ENCODE results near the gene ADAMTS20.

The ADAMTS20 gene

DNA sequence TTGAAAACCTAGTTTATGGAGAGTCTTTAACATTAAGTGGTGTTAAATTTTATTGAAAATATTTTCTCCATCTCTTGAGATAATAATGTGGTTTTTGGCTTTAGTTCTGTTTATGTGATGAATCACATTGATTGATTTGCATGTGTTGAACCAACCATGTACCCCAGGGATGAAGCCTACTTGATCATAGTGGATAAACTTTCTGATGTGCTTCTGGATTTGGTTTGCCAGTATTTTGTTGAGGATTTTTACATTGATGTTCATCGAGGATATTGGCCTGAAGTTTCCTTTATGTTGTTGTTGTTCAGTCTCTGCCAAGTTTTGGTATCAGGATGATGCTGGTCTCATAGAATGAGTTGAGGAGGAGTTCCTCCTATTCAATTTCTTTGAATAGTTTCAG is 222.6 kb downstream of the ADAMTS20 start:
- H3K27me3 ChIP-seq (ENCODE audit: control insufficient read depth in 1 of 2, insufficient read depth in 2 of 2, low read length in 2 of 2) = no peaks in the 10 kb centered on the region

GRCh38 chr12:43325786-43326185 is 226.2 kb downstream of the ADAMTS20 start:
- Histone ChIP-seq H3K4me1 (ENCODE audit: control insufficient read depth in 1 of 2, insufficient read depth in 2 of 2, low read length in 2 of 2) (no peaks in the 10 kb centered on the region), H3K36me3 (ENCODE audit: control insufficient read depth in 1 of 2, insufficient read depth in 2 of 2, low read length in 2 of 2) (no peaks in the 10 kb centered on the region), H3K27me3 (ENCODE audit: control insufficient read depth in 1 of 2, insufficient read depth in 2 of 2, low read length in 2 of 2) (no peaks in the 10 kb centered on the region), H3K9me3 (ENCODE audit: control insufficient read depth in 1 of 2, low read length in 2 of 2) (no peaks in the 10 kb centered on the region), H3K9ac (ENCODE audit: low read depth in 1 of 2, low read length in 2 of 2) (no peak overlapping the region), H3K27ac (ENCODE audit: low read depth, low read length) (no peak overlapping the region), H3K4me3 (ENCODE audit: low read depth in 1 of 2, low read length in 2 of 2) (no peak overlapping the region)

More for the DNA sequence above, 222.6 kb downstream of the ADAMTS20 start:
- H3K36me3 ChIP-seq (ENCODE audit: control insufficient read depth in 1 of 2, insufficient read depth in 2 of 2, low read length in 2 of 2) = no peaks in the 10 kb centered on the region
- H3K27ac ChIP-seq (ENCODE audit: low read depth, low read length) = no peak overlapping the region
- H3K4me1 ChIP-seq (ENCODE audit: control insufficient read depth in 1 of 2, insufficient read depth in 2 of 2, low read length in 2 of 2) = peaks cover 0 to 5% of the 10 kb centered on the region in 2 donors
- no peaks in the 10 kb centered on the region for H3K9me3 ChIP-seq (ENCODE audit: control insufficient read depth in 1 of 2, low read length in 2 of 2)
- H3K4me3 ChIP-seq (ENCODE audit: low read depth in 1 of 2, low read length in 2 of 2) = no peak overlapping the region
- no peak overlapping the region for H3K9ac ChIP-seq (ENCODE audit: low read depth in 1 of 2, low read length in 2 of 2)

GRCh38 chr12:43320281-43320680 is 231.7 kb downstream of the ADAMTS20 start:
- Histone ChIP-seq H3K9ac (ENCODE audit: low read depth in 1 of 2, low read length in 2 of 2) (no peak overlapping the region), H3K4me3 (ENCODE audit: low read depth in 1 of 2, low read length in 2 of 2) (no peak overlapping the region), H3K9me3 (ENCODE audit: control insufficient read depth in 1 of 2, low read length in 2 of 2) (no peaks in the 10 kb centered on the region), H3K36me3 (ENCODE audit: control insufficient read depth in 1 of 2, insufficient read depth in 2 of 2, low read length in 2 of 2) (no peaks in the 10 kb centered on the region), H3K27me3 (ENCODE audit: control insufficient read depth in 1 of 2, insufficient read depth in 2 of 2, low read length in 2 of 2) (no peaks in the 10 kb centered on the region), H3K27ac (ENCODE audit: low read depth, low read length) (no peak overlapping the region), H3K4me1 (ENCODE audit: control insufficient read depth in 1 of 2, insufficient read depth in 2 of 2, low read length in 2 of 2) (no peaks in the 10 kb centered on the region)

GRCh38 chr12:43318021-43318420 is 234.0 kb downstream of the ADAMTS20 start:
- Histone ChIP-seq H3K27me3 (ENCODE audit: control insufficient read depth in 1 of 2, insufficient read depth in 2 of 2, low read length in 2 of 2) (no peaks in the 10 kb centered on the region), H3K4me1 (ENCODE audit: control insufficient read depth in 1 of 2, insufficient read depth in 2 of 2, low read length in 2 of 2) (no peaks in the 10 kb centered on the region), H3K27ac (ENCODE audit: low read depth, low read length) (no peak overlapping the region), H3K9me3 (ENCODE audit: control insufficient read depth in 1 of 2, low read length in 2 of 2) (no peaks in the 10 kb centered on the region), H3K9ac (ENCODE audit: low read depth in 1 of 2, low read length in 2 of 2) (no peak overlapping the region), H3K4me3 (ENCODE audit: low read depth in 1 of 2, low read length in 2 of 2) (no peak overlapping the region), H3K36me3 (ENCODE audit: control insufficient read depth in 1 of 2, insufficient read depth in 2 of 2, low read length in 2 of 2) (no peaks in the 10 kb centered on the region)

- H3K4me1 ChIP-seq (ENCODE audit: control insufficient read depth in 1 of 2, insufficient read depth in 2 of 2, low read length in 2 of 2) = no peaks in the 10 kb centered on the region
- no peak overlapping the region for H3K4me3 ChIP-seq (ENCODE audit: low read depth in 1 of 2, low read length in 2 of 2)
- no peaks in the 10 kb centered on the region for H3K27me3 ChIP-seq (ENCODE audit: control insufficient read depth in 1 of 2, insufficient read depth in 2 of 2, low read length in 2 of 2)
- no peak overlapping the region for H3K27ac ChIP-seq (ENCODE audit: low read depth, low read length)
- H3K9ac ChIP-seq (ENCODE audit: low read depth in 1 of 2, low read length in 2 of 2) = no peak overlapping the region
- no peaks in the 10 kb centered on the region for H3K36me3 ChIP-seq (ENCODE audit: control insufficient read depth in 1 of 2, insufficient read depth in 2 of 2, low read length in 2 of 2)
- no peaks in the 10 kb centered on the region for H3K9me3 ChIP-seq (ENCODE audit: control insufficient read depth in 1 of 2, low read length in 2 of 2)
Measured at GRCh38 chr12:43317156-43317555, 234.8 kb downstream of the ADAMTS20 start.

DNA sequence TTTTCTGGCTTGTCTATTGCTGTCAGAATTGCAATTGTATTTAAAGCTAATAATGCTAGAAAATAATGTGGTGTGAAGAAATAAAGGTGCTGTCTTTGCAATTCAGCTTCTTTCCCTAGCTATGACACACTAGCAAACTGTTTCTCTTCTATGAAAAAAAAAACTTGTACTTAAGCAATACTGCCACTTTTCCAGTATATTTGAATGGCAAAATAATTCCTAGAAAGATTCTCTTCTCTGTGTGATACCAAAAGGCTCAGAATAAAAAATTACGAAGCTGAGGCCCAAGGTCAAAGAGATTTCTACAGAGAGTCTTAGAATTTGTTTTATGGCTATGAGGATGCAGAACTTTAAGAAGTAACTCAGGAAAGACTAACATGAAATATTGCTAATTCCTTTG is 235.5 kb downstream of the ADAMTS20 start:
- Histone ChIP-seq H3K27ac (ENCODE audit: low read depth, low read length) (no peak overlapping the region), H3K36me3 (ENCODE audit: control insufficient read depth in 1 of 2, insufficient read depth in 2 of 2, low read length in 2 of 2) (no peaks in the 10 kb centered on the region), H3K4me3 (ENCODE audit: low read depth in 1 of 2, low read length in 2 of 2) (no peak overlapping the region), H3K27me3 (ENCODE audit: control insufficient read depth in 1 of 2, insufficient read depth in 2 of 2, low read length in 2 of 2) (no peaks in the 10 kb centered on the region), H3K9me3 (ENCODE audit: control insufficient read depth in 1 of 2, low read length in 2 of 2) (no peaks in the 10 kb centered on the region), H3K9ac (ENCODE audit: low read depth in 1 of 2, low read length in 2 of 2) (no peak overlapping the region), H3K4me1 (ENCODE audit: control insufficient read depth in 1 of 2, insufficient read depth in 2 of 2, low read length in 2 of 2) (no peaks in the 10 kb centered on the region)

DNA sequence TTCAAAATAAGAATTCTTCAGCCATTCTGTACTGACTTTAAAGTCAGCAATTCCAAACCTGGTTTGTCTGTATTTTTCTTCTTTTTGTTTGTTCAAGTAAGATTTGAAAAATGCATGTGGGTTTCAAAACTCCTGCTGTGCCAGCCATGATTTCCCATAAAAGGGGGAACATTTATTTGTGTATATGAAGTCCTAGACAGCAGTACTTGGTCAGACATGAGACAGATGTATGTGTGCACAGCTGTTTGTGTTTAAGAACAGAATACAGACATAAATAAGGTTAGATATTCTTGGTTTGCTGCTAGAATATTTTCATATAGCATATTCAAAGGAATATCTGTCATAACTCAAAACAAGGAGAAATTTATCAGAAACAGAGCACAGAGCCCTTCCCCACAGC is 236.0 kb downstream of the ADAMTS20 start:
- H3K9ac ChIP-seq (ENCODE audit: low read depth in 1 of 2, low read length in 2 of 2) = no peak overlapping the region
- no peaks in the 10 kb centered on the region for H3K4me1 ChIP-seq (ENCODE audit: control insufficient read depth in 1 of 2, insufficient read depth in 2 of 2, low read length in 2 of 2)
- H3K9me3 ChIP-seq (ENCODE audit: control insufficient read depth in 1 of 2, low read length in 2 of 2) = no peaks in the 10 kb centered on the region
- H3K27me3 ChIP-seq (ENCODE audit: control insufficient read depth in 1 of 2, insufficient read depth in 2 of 2, low read length in 2 of 2) = no peaks in the 10 kb centered on the region
- no peak overlapping the region for H3K4me3 ChIP-seq (ENCODE audit: low read depth in 1 of 2, low read length in 2 of 2)
- no peak overlapping the region for H3K27ac ChIP-seq (ENCODE audit: low read depth, low read length)
- H3K36me3 ChIP-seq (ENCODE audit: control insufficient read depth in 1 of 2, insufficient read depth in 2 of 2, low read length in 2 of 2) = no peaks in the 10 kb centered on the region

DNA sequence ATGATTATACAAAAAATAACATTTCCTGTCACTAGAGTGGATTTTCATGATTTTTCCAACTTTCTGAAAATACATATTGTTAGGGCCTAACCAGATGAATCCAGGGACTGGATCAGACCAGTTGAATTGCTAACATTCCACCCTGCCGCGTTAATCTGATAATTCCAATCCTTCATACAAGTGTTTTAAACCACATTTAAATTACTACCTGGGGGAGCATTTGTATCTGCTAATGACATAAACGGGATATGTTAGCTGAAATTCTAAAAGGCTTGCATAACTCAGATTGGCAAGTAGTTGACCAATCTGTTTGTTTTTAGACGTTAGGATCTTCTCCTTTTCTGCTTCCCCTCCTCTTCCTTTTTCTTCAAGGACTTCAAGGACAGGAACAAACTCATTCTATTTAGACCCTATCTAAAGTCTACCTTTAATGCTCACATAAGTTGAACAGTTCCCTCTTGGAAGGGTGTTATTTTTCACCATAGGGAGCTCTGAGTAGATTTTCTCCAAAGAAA is 239.0 kb downstream of the ADAMTS20 start:
- H3K9me3 ChIP-seq (ENCODE audit: control insufficient read depth in 1 of 2, low read length in 2 of 2) = no peaks in the 10 kb centered on the region
- H3K27ac ChIP-seq (ENCODE audit: low read depth, low read length) = no peak overlapping the region
- no peaks in the 10 kb centered on the region for H3K36me3 ChIP-seq (ENCODE audit: control insufficient read depth in 1 of 2, insufficient read depth in 2 of 2, low read length in 2 of 2)
- H3K4me1 ChIP-seq (ENCODE audit: control insufficient read depth in 1 of 2, insufficient read depth in 2 of 2, low read length in 2 of 2) = no peaks in the 10 kb centered on the region
- no peak overlapping the region for H3K9ac ChIP-seq (ENCODE audit: low read depth in 1 of 2, low read length in 2 of 2)
- H3K27me3 ChIP-seq (ENCODE audit: control insufficient read depth in 1 of 2, insufficient read depth in 2 of 2, low read length in 2 of 2) = no peaks in the 10 kb centered on the region
- H3K4me3 ChIP-seq (ENCODE audit: low read depth in 1 of 2, low read length in 2 of 2) = no peak overlapping the region

- Histone ChIP-seq H3K27ac (ENCODE audit: low read depth, low read length) (no peak overlapping the region), H3K9me3 (ENCODE audit: control insufficient read depth in 1 of 2, low read length in 2 of 2) (no peaks in the 10 kb centered on the region), H3K4me3 (ENCODE audit: low read depth in 1 of 2, low read length in 2 of 2) (no peak overlapping the region), H3K36me3 (ENCODE audit: control insufficient read depth in 1 of 2, insufficient read depth in 2 of 2, low read length in 2 of 2) (no peaks in the 10 kb centered on the region), H3K9ac (ENCODE audit: low read depth in 1 of 2, low read length in 2 of 2) (no peak overlapping the region), H3K27me3 (ENCODE audit: control insufficient read depth in 1 of 2, insufficient read depth in 2 of 2, low read length in 2 of 2) (no peaks in the 10 kb centered on the region), H3K4me1 (ENCODE audit: control insufficient read depth in 1 of 2, insufficient read depth in 2 of 2, low read length in 2 of 2) (no peaks in the 10 kb centered on the region)
Measured at GRCh38 chr12:43310596-43310995, 241.4 kb downstream of the ADAMTS20 start.

DNA sequence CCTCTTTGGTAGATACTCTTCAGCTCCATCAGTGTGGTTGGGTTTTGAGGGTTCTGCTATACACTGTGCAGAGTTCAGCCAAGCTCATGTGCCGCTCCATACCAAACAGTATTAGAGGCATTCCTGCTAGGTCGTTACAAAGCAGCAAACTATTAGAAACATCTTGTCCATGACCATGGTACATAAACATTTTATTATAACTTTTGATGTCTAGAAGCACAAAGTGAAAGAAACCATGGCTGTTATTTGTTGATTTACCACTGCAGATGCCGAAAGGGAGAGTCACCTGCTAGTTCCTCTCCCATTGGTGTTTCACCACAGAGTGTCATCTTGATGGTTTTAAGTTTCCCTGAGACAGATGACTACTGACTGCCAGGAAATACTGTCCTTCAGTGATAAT is 242.0 kb downstream of the ADAMTS20 start:
- Histone ChIP-seq H3K27me3 (ENCODE audit: control insufficient read depth in 1 of 2, insufficient read depth in 2 of 2, low read length in 2 of 2) (no peaks in the 10 kb centered on the region), H3K27ac (ENCODE audit: low read depth, low read length) (no peak overlapping the region), H3K4me3 (ENCODE audit: low read depth in 1 of 2, low read length in 2 of 2) (no peak overlapping the region), H3K4me1 (ENCODE audit: control insufficient read depth in 1 of 2, insufficient read depth in 2 of 2, low read length in 2 of 2) (no peaks in the 10 kb centered on the region), H3K9me3 (ENCODE audit: control insufficient read depth in 1 of 2, low read length in 2 of 2) (no peaks in the 10 kb centered on the region), H3K9ac (ENCODE audit: low read depth in 1 of 2, low read length in 2 of 2) (no peak overlapping the region), H3K36me3 (ENCODE audit: control insufficient read depth in 1 of 2, insufficient read depth in 2 of 2, low read length in 2 of 2) (no peaks in the 10 kb centered on the region)

- Histone ChIP-seq H3K27me3 (ENCODE audit: control insufficient read depth in 1 of 2, insufficient read depth in 2 of 2, low read length in 2 of 2) (no peaks in the 10 kb centered on the region), H3K4me1 (ENCODE audit: control insufficient read depth in 1 of 2, insufficient read depth in 2 of 2, low read length in 2 of 2) (no peaks in the 10 kb centered on the region), H3K36me3 (ENCODE audit: control insufficient read depth in 1 of 2, insufficient read depth in 2 of 2, low read length in 2 of 2) (no peaks in the 10 kb centered on the region), H3K9ac (ENCODE audit: low read depth in 1 of 2, low read length in 2 of 2) (no peak overlapping the region), H3K27ac (ENCODE audit: low read depth, low read length) (no peak overlapping the region), H3K4me3 (ENCODE audit: low read depth in 1 of 2, low read length in 2 of 2) (no peak overlapping the region), H3K9me3 (ENCODE audit: control insufficient read depth in 1 of 2, low read length in 2 of 2) (no peaks in the 10 kb centered on the region)
Measured at GRCh38 chr12:43308776-43309175, 243.2 kb downstream of the ADAMTS20 start.

All from duodenal mucosa (tissue), 2 donors.